Measurements from ENCODE around the gene TEKT2.

DNA sequence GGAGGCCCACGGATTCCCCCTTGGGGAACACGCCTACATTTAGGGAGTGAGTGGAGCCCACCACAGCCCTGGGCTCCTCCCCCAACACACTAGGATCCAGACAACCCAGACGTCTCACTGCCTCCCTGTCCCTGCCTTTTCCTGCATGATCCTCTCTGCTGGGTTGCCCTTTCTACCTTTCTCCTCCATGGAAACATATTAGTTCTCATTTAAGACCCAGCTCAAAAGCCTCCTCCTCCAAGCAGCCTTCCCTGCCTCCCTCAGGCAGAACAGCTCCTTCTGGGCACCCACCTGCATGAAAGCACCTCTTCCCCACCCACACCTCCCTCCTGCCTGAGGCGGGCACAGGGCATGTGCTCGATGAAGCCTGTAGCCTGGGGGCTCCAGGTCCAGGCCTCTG lies 30.5 kb downstream of the TEKT2 start:
- TF ChIP-seq, protein P1, sequence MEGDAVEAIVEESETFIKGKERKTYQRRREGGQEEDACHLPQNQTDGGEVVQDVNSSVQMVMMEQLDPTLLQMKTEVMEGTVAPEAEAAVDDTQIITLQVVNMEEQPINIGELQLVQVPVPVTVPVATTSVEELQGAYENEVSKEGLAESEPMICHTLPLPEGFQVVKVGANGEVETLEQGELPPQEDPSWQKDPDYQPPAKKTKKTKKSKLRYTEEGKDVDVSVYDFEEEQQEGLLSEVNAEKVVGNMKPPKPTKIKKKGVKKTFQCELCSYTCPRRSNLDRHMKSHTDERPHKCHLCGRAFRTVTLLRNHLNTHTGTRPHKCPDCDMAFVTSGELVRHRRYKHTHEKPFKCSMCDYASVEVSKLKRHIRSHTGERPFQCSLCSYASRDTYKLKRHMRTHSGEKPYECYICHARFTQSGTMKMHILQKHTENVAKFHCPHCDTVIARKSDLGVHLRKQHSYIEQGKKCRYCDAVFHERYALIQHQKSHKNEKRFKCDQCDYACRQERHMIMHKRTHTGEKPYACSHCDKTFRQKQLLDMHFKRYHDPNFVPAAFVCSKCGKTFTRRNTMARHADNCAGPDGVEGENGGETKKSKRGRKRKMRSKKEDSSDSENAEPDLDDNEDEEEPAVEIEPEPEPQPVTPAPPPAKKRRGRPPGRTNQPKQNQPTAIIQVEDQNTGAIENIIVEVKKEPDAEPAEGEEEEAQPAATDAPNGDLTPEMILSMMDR (conservative IDR thresholded peaks at IDR 0.05; ENCODE audit: low read depth, low read length) = no peak
- TF ChIP-seq POLR2A (IDR thresholded peaks at IDR 0.05; ENCODE audit: low read depth, low read length) (no peak), MAFK (IDR thresholded peaks at IDR 0.05; ENCODE audit: low read depth, low read length) (no peak), CHD1 (IDR thresholded peaks at IDR 0.05; ENCODE audit: low read depth, low read length) (no peak), BHLHE40 (IDR thresholded peaks at IDR 0.05; ENCODE audit: low read depth, low read length) (no peak), CEBPB (IDR thresholded peaks at IDR 0.05; ENCODE audit: low read depth, low read length) (no peak), SMC3 (IDR thresholded peaks at IDR 0.05; ENCODE audit: low read depth, low read length) (no peak), RAD21 (IDR thresholded peaks at IDR 0.05; ENCODE audit: low read length) (no peak), MXI1 (IDR thresholded peaks at IDR 0.05; ENCODE audit: borderline replicate concordance, low read depth, low read length) (no peak)
- TF ChIP-seq, protein P2, sequence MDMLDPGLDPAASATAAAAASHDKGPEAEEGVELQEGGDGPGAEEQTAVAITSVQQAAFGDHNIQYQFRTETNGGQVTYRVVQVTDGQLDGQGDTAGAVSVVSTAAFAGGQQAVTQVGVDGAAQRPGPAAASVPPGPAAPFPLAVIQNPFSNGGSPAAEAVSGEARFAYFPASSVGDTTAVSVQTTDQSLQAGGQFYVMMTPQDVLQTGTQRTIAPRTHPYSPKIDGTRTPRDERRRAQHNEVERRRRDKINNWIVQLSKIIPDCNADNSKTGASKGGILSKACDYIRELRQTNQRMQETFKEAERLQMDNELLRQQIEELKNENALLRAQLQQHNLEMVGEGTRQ (IDR thresholded peaks at IDR 0.05; ENCODE audit: low read depth, low read length) = no peak

Measured in IMR-90 (cell line).